ENCODE measurements around the gene DCDC2B.
"Not testable (repeated sequence)": the region's sequence is repeated elsewhere in the genome, so short reads cannot be mapped to it uniquely, and the experiment has no call there.

DCDC2B gene

DNA sequence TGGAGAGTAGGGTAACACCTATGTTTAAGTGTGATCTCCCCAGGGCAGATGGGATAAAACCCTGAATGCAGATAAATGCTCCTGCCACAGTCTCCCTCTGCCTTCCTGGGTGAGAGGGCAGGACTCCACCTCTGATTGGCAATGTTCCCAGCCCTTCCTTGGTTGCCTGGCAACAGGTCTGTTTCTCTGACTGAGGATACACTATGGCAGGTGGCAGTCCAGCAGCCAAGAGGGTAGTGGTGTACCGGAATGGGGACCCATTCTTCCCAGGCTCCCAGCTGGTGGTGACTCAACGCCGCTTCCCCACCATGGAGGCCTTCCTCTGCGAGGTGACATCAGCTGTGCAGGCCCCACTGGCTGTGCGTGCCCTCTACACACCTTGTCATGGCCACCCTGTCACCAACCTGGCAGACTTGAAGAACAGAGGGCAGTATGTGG, at the start of gene DCDC2B:
Gene DCDC2B (plus strand): TSS at position 199 of the 438 bp plus-strand sequence. CDS start 5 bp downstream, at position 204.
- peak; percentile 54 for DNase-seq

DNA sequence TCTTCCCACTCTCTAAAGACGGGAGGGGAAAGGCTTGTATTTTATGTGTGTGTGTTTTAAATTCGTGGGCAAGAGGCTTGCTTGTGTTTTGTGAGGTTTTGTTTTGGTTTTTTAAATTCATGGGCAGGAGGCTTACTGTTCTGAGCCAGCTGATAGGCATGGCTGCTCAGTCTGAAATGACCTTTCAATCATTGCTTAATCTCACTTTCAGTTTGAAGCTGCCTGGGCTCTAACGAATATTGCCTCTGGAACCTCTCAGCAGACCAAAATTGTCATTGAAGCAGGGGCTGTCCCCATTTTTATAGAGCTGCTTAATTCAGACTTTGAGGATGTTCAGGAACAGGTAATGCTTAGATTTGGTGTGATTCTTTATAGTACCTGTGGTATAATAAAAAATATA, 49.7 kb upstream of the DCDC2B start:
- no peak for DNase-seq

DNA sequence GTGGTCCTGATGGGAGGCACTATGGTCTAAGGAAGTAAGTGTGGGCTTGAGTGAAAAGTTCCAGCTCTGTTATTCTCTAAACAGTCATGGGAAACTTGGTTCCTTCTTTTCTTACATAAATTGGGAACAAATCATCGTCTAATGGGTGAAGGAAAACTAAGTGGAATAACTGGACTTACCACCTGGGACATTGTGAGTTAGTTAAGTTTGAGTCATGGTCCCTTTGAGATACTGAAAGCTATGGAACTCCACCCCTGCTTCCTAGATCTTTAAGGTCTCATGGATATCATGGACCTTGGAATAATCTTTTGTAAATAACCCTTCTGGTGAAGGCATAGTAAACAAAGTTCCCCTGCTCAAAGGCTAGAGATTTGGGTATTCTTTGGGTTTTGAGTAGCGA, 45.5 kb upstream of the DCDC2B start:
- no peak for DNase-seq

DNA sequence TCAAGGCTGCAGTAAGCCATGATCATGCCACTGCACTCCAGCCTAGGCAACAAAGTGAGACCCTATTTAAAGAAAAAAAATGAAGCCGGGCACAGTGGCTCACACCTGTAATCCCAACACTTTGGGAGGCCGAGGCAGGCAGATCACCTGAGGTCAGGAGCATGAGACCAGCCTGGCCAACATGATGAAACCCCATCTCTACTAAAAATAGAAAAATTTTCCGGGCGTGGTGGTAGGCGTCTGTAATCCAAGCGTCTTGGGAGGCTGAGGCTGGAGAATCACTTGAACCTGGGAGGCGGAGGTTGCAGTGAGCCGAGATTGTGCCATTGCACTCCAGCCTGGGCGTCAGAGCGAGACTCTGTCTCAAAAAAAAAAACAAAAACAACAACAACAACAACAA, 43.3 kb upstream of the DCDC2B start:
- not testable (repeated sequence) for DNase-seq

DNA sequence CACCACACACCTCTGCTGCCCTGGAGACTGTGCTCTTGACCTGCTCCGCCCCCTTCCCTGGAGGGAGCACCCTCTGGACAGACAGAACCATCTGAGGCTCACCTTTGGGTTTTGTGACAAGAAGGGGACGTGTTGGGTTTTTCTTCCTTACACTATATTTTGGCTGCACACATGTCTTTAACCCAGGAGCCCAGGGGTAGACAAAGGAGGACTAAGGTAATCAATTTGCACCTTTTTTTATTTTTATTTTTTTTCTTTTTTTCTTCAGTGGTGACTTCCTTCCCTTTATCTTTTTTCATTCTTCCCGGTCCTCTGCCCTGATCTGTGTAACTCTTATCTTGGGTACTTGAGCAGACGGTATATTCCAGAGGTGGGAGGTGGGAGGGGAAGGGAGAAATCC, 37.9 kb upstream of the DCDC2B start:
- DNase-seq: no peak

DNA sequence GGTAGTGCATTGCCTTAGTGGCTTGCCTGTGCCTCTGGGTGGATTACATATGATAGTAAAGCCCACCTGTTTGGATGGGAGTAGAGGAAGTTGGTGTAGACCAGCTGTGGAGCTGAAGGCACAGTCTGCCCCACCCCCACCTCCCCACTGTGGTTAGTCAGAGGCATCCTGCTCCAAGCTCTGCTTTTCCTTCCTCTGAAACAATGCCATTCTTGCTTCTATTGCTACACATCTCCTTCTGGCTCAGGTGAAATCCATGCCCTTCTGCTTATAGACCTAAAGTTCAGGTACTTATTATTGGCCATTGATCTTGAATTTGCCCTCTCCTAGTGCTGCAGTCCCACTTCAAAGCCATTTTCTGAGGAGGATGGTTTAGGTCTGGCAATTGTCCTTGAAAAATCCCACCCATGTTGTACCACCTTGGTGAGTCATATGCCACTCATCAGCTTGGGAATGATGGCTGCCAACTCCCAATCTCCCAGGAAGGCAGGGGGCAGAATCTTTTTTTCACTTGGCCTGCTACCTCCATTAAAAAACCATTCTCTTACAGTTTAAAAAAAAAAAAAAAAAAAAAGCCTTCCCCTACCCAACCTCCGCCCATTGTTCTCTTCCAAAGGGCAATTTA, 36.2 kb upstream of the DCDC2B start:
- DNase-seq: no peak

DNA sequence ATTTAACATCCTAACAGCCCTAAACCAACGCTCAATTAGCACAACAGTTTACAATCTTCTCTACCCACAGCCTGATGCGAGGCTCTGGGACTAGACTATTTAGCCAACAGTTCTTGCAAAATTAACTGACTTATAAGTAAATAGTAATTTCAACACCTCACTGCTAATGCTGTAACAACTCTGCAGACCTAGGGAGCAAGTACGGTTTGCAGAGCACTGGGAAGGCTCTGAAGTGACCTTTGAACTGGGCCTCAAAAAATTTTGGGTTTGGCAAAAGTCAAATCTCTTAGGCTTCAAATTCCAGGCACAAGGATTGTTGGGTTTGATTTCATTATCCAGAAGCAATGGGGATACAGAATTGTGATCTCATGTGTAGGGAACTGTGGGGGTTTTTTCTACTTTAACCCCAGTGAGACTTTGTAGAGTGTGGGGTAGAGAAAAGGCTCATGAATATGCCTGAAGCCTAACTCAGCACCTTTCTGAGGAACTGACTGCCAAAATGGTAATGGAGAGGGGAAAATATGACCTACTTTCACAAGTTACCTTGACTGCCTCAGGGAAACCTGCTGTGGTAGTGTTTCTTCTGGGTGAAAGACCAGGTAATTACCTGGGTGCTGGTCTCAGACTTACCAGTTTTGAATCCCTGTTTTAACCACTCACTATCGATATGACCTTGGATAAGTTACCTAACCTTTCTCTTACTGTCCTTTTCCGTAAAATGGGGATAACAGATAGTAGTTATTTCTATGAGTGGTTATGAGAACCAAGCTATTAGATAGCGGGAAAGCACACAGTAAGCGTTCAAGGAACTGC, 30.3 kb upstream of the DCDC2B start:
- no peak for DNase-seq

DNA sequence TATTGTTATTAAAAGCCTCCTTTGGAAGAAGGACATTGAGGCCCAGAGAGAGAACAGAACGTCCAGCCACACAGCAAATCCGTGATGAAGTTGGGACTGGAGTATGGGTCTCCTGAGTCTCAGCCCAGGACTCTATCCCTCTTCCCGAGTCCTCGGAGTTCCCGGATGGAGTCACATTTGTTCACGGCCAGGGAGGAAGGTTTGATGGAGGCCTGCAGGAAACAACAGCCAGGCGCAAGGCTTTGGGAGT, 29.8 kb upstream of the DCDC2B start:
- DNase-seq: no peak

DNA sequence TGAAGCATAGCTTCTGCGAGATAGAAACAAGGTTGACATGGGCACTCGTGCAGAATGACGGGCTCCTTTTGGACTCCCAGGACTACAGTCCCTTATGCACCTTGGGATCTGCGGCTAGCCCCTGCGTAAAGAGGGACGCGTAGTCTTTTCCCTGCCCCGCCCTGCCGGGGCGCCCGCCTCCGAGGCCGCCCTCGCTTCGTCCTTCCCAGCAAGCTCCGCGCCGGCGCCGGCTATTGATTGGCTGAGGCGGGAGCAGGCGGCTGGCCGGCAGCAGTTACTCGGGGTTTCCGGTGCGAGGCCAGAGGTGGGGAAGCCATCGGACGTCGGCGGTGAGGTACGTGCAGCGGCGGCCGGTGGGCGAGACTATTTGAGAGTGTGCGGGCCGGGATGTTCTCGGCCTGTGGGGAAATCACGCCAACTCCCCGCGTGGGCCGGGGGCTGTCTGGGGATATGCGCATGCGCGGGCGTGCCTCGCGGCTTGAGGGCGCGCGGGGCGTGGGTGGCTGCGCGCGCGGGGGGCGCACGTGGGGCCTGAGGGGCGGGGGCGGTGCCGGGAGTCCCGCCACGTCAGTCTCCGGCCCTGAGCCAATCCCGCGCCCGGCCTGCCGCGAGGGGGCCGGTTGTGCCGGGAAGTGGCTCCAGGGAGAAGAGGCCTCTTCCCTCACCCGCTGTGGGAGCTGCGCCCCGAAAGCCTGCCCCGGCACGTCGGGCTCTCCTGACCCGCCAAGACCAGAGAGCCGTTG, 29.3 kb upstream of the DCDC2B start, which contains the start of gene TXLNA:
Gene TXLNA (plus strand): TSS at position 233 of the 743 bp plus-strand sequence. CDS start 671 bp downstream, outside the sequence.
- peak; percentile 97 for DNase-seq

DNA sequence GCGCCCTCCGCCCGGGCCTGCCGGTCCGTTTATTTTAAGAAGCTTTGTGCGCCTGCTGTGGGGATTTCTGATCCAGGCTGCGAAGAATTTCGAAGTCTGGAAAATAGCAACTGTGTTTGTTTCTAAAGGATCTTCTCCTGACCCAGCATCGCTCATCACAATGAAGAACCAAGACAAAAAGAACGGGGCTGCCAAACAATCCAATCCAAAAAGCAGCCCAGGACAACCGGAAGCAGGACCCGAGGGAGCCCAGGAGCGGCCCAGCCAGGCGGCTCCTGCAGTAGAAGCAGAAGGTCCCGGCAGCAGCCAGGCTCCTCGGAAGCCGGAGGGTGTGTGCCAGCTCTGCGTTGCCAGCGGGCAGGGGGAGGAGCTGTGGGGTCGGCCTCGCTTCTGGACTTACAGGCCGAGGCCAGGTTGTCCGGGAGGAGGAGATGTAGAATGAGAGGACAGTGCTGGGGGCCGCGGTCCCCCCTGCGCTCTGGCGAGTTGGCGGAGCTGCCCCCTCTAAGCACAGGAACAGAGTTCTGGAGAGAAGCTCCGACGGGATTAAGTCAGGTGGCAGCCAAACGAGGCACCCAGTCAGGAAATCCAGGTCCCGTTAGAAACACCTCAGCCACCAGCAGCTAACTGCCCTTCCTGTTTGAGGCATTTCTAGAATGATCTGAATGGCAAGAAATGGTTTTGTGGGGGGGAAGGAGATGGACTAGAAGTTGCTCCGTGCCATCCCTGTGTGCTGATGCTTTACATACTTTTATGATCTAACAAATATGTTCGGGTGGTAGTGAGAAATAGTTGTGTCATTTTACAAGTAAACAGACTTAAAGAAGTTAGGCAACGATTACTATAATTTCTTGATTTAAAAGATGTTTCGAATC, 28.5 kb upstream of the DCDC2B start:
- DNase-seq: peak; percentile 77

DNA sequence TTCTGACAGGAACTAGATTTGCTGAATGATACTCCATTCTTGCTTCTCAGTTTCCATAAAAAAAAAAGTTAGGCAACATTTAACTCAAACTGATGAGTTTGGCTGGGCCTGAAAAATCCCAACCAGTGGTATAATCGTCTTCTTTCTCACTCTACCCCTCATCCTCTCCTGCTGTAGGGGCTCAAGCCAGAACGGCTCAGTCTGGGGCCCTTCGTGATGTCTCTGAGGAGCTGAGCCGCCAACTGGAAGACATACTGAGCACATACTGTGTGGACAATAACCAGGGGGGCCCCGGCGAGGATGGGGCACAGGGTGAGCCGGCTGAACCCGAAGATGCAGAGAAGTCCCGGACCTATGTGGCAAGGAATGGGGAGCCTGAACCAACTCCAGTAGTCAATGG, 27.8 kb upstream of the DCDC2B start:
- DNase-seq: no peak

DNA sequence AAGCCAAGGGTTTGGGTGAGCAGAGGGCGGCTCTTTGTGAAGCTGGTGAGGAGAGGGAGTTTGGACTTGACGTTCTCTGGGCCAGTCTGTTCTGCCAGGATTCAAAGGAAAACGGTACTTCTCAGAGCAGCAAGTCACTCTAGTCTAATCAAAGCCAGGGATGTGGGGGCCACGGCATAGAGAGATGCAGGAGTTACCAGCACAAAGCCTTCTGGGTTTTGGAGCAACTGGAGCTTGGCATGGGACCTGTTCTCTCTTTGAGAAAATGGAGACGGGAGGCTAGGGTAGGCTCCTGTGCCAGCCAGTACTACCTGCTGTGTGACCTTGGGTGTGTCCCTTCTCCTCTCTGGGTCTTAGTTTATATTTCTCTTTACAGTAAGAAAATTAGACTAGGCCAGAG, 27.3 kb upstream of the DCDC2B start:
- no peak for DNase-seq

DNA sequence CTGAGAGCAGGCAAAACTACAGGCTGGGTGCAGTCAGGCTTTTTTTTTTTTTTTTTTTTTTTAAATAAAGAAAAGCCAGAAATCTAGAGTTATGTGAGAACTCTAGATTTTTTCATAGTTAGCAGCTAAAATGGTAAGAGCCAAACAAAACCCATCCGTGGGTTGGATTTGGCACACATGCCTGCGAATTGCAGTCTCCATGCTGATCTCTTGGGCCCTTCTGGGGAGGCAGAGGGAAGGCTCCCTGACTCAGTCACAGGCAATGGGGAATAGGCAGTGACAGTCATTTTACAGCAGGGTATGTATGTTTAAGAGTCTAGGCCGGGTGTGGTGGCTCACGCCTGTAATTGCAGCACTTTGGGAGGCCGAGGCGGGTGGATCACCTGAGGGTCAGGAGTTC, 26.8 kb upstream of the DCDC2B start:
- no peak for DNase-seq

DNA sequence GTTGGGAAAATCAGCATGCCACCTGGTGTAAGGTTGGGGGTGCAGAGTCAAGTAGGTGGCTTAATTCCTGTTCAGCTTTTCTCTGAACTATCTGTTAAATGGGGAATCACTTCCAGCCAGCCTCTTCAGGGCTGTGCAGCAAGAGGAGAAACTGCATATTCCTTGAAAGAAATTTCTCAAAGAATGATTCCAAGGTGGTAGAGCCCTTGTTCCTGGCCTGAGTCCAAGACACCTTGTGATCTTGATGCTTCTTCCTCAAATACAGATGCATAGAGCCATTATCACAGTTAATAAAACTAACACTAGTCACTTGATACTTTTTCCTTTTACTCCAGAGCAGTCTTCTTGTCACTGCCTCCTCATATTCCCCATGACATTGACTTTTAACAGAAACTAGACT, 24.2 kb upstream of the DCDC2B start:
- DNase-seq: no peak

DNA sequence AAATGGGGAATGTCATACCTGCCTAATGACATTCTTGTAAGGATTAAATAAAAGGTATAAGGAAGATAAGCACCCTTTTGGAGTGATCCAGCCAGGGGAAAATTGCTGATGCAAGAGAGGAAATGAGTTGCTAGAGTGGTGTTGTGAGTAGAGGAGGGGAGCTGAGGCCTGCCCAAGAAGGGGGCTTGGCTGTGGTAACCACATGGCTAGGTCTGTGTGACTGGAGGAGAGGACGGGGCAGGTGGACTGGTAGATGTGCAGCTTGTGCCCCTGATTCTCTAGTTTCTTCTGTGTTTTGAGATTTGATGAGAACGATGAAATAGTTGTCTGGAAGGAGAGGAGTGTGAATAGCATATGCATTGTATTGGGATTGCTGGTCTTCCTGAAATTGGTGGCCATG, 22.8 kb upstream of the DCDC2B start:
- no peak for DNase-seq

DNA sequence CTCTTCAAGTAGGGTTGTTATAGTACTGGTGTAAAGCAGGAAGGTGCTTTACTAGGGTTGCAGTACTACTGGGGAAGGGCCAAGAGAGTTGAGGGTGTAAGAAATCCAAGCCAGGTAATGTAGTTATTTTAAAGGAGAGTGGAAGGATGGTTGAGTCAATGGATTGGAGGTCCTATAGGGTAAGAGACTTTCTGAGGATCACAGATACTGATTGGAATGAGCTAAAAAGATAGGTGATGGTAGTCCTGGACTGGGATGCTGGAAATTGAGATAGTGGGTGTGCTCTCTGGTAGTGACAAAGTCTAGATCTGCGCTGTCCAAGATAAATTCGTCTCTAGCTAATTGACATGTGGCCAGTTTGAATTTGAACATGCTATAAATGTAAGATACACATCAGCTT, 22.4 kb upstream of the DCDC2B start:
- DNase-seq: no peak

DNA sequence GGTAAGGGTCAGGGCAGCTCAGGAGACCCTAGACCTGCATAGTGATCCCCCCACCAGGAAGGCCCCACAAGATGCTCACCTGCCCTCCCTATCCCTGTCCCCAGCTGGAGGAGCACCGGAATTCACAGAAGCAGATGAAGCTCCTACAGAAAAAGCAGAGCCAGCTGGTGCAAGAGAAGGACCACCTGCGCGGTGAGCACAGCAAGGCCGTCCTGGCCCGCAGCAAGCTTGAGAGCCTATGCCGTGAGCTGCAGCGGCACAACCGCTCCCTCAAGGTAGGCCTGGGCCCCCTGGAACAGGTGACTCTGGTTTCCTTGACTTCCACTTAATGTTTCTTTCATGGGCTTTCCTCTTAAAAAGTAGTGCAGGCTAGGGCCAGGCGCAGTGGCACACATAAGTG, 21.0 kb upstream of the DCDC2B start:
- no peak for DNase-seq

DNA sequence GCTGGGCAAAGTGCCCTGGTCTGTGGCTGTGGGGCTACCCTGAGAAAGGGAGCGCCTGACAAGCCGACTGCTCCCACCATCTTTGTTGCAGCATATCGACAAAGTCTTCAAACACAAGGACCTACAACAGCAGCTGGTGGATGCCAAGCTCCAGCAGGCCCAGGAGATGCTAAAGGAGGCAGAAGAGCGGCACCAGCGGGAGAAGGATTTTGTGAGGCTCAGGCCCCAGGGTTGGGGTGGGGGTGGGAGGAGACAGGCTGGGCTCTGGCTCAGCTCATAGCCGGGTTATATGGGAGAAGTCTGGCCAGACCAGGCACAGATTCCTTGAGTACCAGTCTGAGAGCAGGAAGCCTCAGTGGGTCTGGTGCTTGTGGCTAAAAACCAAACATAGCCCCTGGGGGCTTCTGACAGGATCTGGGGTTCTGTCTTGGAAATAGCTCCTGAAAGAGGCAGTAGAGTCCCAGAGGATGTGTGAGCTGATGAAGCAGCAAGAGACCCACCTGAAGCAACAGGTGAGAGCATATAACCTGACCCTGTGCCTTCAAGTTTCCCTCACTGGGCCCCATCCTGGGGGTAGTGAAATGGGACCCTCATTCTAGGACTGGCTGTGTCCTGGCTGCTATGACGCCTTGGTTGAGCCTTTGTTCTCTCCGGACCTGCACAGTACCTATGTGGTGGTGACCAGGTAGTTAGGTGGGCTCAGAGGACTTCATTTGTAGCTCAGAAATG, 16.5 kb upstream of the DCDC2B start:
- DNase-seq: no peak

DNA sequence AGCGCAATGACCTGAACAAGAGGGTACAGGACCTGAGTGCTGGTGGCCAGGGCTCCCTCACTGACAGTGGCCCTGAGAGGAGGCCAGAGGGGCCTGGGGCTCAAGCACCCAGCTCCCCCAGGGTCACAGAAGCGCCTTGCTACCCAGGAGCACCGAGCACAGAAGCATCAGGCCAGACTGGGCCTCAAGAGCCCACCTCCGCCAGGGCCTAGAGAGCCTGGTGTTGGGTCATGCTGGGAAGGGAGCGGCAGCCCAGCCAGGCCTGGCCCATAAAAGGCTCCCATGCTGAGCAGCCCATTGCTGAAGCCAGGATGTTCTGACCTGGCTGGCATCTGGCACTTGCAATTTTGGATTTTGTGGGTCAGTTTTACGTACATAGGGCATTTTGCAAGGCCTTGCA, 13.9 kb upstream of the DCDC2B start:
- DNase-seq: no peak

DNA sequence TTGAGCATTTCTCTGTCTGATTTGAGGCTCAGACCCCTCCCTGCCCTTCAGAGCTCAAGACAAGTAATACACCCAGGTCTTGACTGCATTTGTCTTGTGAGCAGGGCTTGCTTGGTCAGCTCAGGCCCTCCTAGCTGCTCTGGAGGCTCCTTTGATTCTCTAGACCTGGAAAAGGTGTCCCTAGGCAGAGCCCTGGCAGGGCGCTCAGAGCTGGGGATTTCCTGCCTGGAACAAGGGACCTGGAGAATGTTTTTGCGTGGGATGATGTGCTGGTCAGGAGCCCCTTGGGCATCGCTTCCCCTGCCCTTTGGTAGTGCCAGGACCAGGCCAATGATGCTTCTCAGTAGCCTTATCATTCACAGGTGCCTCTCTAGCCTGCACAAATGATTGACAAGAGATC, 13.4 kb upstream of the DCDC2B start:
- no peak for DNase-seq

DNA sequence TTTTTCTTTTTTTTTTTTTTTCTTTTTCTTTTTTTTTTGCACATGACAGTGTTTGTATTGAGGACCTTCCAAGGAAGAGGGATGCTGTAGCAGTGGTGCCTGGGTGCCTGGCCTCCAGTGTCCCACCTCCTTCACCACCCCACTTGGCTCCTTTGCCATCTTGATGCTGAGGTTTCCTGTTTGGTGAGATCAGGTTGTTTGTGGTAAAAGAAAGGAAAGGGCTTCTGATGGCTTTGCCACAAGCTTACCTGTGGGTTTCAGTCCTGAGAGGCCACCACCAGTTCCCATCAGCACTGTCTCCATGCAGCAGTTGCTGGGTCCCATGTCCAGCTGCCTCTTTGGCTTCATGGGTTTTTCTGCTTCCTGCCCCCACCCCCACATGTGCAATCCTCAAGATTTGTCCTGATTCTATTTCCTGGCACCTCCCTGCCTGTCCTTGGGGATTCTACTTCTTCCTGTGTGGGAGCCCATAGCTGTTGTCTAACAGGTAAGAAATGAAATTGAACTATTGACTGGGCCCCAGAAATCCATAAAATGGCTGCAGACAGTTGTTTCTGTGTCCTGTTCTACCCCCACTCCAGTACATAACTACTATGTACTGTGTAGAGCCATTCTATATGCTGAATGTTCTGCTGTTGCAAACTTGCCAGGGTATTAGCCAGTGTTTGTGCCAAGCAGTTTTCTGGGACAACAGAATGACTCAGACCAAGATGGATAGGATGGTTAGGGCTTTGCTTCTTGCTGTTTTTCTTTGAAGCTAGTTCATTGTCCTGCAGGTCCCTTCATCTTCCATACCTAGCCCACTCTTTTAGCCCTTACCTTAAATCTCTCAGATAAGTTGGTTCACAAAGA, 12.7 kb upstream of the DCDC2B start:
- DNase-seq: no peak

Data from right hindlimb (tissue), 1 donor.